NCI-H82 treated with DMSO at 0.1 percent for 48 hours (cell line): Measurements from ENCODE around the gene SLC26A11.

Source experiments
- DNase-seq: peaks from one replicate; lab custom pipeline; 2025; ENCODE audit not compliant: unreplicated experiment; lab: John Stamatoyannopoulos, UW

The SLC26A11 gene

GRCh38 chr17:80220054-80220735, at the start of gene SLC26A11, which contains the start of gene SGSH:
SLC26A11 (plus strand) TSS chr17:80220427; CDS start chr17:80221561, 1,134 bp downstream.
SGSH (minus strand) TSS chr17:80220333; CDS start chr17:80220313, 20 bp downstream.
- peak; percentile 32 for DNase-seq

- no peak for DNase-seq
Measured at GRCh38 chr17:80171681-80172080, 48.5 kb upstream of the SLC26A11 start.

DNA sequence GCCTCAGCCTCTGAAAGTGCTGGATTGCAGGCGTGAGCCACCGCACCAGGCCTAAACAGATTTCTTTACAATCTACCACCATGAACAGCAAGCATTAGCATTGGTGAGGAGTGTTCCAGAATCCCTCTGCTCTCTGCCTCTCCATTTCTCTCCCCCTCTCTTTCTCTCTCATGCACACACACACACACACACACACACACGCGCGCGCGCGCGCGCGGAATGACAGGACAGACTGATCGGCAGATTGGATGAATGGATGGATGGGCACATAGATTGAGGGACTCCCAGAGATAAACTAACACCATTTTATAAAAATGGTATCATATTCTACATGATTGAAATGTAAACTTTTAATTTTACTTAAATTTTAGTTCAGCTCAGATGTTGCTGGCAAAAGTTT, 47.1 kb upstream of the SLC26A11 start:
- no peak for DNase-seq

DNA sequence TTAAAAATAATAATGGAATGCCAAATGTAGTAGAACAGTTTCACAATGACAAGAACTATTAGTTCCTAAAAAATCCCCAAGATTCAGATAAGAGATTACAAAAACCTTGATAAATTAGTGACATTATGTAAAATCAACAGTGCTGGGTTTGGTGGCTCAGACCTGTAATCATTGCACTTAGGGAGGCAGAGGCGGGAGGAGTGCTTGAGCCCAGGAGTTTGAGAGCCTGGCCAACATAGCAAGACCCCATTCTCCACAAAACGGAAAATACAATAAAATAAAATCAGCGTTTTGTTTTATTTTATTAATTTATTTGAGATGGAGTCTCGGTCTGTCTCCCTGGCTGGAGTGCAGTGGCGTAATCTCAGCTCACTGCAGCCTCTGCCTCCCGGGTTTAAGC, 46.3 kb upstream of the SLC26A11 start:
- no peak for DNase-seq

- no peak for DNase-seq
Measured at GRCh38 chr17:80176757-80177156, 43.5 kb upstream of the SLC26A11 start.

DNA sequence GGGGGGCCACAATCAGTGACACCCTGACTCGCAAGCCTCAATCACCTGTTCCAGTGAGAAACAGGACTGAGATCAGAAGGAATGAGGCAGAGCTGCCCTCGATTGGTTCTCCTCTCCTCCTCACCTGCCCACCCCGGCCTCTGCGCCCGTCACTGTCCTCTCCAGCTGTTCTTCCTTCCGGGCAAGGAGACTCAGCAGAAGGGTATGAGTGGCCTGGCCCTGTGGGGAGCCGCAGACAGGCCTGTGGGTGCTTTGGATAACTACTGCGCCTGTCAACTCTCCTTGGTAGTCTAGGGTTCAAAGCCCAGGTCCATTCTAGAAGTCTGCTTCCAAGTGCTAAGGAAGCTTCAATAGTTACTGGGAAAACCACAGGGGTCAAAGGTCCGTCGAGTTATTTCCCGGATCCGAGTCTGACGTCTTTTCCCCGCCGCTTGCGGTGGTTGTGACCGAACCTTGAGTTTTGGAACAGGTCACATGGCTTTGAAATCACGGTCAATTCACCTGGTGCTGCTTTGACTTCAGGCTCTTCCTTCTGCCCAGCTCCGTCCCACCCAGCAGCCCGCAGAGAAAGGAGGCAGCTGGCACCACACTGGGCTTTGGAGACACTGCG, 42.1 kb upstream of the SLC26A11 start:
- no peak for DNase-seq

DNA sequence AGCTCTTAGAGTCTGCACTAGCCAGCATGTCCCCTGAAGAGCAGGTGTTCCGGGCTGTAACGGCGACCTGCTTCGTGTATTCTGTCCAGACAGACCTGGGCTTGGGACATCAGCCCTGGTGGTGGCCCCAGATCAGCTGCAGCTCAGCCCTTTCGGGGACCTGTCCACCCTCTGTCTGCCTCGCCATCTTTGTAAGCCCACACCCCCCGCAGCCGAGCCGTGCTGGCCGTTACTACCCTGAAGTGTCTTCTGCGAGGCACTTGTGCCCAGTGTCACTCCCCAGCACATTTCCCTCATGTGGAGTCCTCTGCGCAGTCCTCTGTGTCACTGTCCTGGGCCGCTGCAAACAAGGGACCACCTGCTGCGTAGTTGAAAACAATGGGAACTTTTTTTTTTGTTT, 40.0 kb upstream of the SLC26A11 start:
- DNase-seq = no peak

DNA sequence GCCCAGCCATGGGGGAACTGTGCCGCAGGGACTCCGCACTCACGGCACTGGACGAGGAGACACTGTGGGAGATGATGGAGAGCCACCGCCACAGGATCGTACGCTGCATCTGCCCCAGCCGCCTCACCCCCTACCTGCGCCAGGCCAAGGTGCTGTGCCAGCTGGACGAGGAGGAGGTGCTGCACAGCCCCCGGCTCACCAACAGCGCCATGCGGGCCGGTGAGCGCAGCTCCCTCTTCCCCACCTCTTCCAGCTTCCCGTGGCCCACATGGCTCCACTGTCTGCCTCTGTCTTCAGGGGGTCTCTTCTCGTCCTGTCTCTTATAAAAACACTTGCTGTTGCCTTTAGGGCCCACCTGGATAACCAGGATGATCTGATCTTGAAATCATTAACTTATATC, 38.8 kb upstream of the SLC26A11 start:
- DNase-seq = no peak

DNA sequence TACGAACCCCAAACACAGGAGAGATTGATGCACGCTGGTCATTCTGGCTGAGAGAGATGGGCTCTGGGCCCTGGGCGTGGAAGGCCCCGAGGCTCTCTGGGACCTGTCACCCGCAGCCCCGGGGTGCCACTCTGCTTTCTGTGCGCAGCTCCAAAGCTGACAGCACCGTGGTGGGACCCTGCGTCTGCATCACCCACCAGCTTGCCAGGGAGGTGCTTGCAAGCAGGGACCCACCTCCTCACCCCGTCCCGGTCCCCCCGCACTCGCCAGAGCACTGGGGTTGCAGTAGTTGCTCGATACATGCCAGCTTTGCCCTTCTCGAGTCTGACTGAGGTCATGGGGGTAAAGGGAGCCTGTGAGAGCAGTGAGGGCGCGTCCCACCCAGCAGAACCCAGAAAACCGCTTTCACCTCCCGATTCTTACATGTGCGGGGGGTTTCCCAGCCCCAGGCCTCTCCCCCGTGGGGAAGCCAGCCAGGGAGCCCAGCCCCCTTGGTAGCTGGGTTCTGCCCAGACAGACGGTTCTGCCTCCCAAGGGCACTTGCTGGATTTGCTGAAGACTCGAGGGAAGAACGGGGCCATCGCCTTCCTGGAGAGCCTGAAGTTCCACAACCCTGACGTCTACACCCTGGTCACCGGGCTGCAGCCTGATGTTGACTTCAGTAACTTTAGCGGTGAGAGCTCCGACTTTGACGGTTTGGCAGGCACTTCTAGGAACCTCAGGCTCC, 37.9 kb upstream of the SLC26A11 start:
- no peak for DNase-seq

- DNase-seq = no peak
Measured at GRCh38 chr17:80182845-80183223, 37.4 kb upstream of the SLC26A11 start.

DNA sequence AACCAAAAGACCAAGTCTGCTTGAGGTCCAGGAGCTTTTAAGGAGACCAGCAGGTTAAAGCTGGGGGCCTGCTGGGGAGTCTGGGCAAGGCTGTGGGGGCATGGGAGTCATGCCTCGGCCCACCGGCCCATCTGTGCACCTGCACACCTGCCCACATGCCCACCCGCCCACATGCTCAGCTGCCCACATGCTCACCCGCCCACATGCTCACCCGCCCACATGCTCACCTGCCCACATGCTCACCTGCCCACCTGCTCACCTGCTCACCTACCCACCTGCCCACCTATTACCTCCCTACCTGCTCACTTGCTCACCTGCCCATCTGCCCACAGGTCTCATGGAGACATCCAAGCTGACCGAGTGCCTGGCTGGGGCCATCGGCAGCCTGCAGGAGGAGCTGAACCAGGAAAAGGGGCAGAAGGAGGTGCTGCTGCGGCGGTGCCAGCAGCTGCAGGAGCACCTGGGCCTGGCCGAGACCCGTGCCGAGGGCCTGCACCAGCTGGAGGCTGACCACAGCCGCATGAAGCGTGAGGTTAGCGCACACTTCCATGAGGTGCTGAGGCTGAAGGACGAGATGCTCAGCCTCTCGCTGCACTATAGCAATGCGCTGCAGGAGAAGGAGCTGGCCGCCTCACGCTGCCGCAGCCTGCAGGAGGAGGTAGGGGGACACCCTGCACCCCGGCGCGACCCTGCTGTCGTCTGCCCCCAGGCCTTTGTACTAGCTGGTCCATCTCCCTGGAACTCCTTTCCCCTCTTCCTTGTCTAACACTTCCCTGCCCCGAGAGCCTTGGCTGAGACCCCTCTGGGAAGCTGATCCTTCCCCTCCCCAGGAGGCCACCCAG, 36.4 kb upstream of the SLC26A11 start:
- DNase-seq = no peak

- DNase-seq = no peak
Measured at GRCh38 chr17:80184423-80184714, 35.9 kb upstream of the SLC26A11 start.

GRCh38 chr17:80185968-80186367, 34.3 kb upstream of the SLC26A11 start:
- no peak for DNase-seq

- DNase-seq = no peak
Measured at GRCh38 chr17:80187090-80187489, 33.1 kb upstream of the SLC26A11 start.

DNA sequence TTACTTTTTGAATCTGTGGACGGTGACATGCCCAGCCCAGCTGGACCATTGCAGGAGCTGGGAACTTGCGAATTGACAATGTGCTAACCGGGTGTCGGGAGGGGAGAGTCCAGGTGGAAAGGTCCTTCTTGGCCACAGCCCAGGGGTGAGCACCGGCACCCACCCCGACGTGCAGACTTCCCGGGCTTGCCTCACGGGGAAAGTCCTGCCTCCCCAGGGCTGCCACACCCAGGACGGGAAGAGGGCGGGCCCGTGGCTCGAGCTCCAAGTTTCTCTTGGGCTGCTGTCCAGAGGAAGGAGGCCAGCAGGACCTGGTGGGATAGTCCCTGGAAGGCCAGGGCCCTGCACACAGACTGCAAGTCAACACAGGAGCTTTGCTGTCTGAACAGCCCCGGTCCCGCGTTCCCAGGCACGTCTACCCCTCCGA, 32.7 kb upstream of the SLC26A11 start:
- DNase-seq = no peak

DNA sequence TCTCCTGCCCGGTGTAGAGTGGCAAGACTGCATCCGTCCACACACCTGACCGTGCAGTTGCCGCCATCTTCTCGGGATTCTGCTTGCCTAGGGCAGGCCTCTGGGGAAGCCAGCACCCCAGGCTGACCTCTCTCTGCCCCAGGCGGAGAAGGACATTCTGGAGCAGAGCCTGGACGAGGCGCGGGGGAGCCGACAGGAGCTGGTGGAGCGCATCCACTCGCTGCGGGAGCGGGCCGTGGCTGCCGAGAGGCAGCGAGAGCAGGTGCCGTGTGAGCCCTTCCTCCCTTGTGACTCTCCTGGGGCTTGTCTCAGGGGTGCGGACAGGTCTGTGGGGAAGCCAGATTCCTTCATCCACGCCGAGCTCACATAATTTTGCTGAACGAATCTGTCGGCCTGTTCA, 30.6 kb upstream of the SLC26A11 start:
- no peak for DNase-seq

DNA sequence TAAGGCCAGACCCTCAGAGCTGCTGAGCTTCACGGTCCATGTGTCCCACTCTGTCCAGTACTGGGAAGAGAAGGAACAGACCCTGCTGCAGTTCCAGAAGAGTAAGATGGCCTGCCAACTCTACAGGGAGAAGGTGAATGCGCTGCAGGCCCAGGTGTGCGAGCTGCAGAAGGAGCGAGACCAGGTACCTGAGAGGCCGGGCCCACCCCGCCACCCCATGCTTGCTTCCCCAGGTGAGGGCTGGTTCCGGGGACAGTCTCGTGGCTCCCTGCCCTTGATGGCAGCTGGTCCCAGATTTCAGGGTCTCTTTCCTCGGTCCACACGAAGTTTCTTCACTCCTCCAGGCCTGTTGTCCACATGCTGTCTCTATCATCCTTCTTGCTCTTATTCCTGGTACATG, 29.5 kb upstream of the SLC26A11 start:
- no peak for DNase-seq

- DNase-seq = no peak
Measured at GRCh38 chr17:80191192-80191591, 29.0 kb upstream of the SLC26A11 start.

- no peak for DNase-seq
Measured at GRCh38 chr17:80191865-80192661, 28.2 kb upstream of the SLC26A11 start.

- no peak for DNase-seq
Measured at GRCh38 chr17:80195141-80195540, 25.1 kb upstream of the SLC26A11 start.
